HCT116 (cell line): Measurements from ENCODE around the gene ACP3. TPM values are rescaled to one million over a fixed set of nuclear protein-coding genes. Genes with fewer than 3 reads are reported as not detected.

Experiments
- ATAC-seq: fragments of 200-7000 bp; cut with Tn5 transposase; 2 replicates; pipeline ENCODE4 v1.9.1; 2020; ENCODE audit warnings: mild to moderate bottlenecking, moderate library complexity
- BruUV-seq: library from RNA; stranded (reverse); fragments of 400-500 nt; replicated peaks from 2 replicates; lab custom pipeline; 2021; lab: Mats Ljungman, UMichigan
- CTCF ChIA-PET: fragments of 300-600 bp; sonication (Branson Sonifier 250); formaldehyde crosslinking; loops from one replicate; lab custom pipeline; 2021; ENCODE audit warnings: antibody characterized with exemption; lab: Charles Lee
- POLR2A ChIA-PET: fragments of 300-600, 350-600 bp; sonication (Branson Sonifier 250); formaldehyde crosslinking; loops from one replicate; lab custom pipeline; 2021; ENCODE audit warnings: antibody characterized with exemption; lab: Charles Lee
- RAD21 ChIA-PET, 2 experiments: fragments of 300-600 bp; sonication (Branson Sonifier 250); formaldehyde crosslinking; loops; one replicate each; lab custom pipeline; 2023; ENCODE audit warnings: low total read pairs in 2 of 2; ENCODE audit not compliant: uncharacterized antibody in 2 of 2, unreplicated experiment in 2 of 2, low non-redundant PET in 1 of 2; lab: Charles Lee
- DNase-seq: peaks from one replicate; pipeline ENCODE4 v3.0.0-alpha.2; 2010; ENCODE audit warnings: low read depth, low spot score
- H2AFZ ChIP-seq: fragments of 200-600 bp; shearing (Covaris generic), sonication (generic); 2 replicates; pipeline ENCODE4 v1.6.1; 2017; ENCODE audit warnings: low read depth, mixed run types, mixed read lengths, antibody characterized with exemption, low read length; ENCODE audit not compliant: poor library complexity, severe bottlenecking
- H3K27ac ChIP-seq: 2 replicates; pipeline ENCODE4 v1.5.1; 2012; ENCODE audit warnings: low read depth, low read length
- H3K27me3 ChIP-seq: fragments of 200-600 bp; sonication (generic); 2 replicates; pipeline ENCODE4 v1.6.1; 2016; ENCODE audit warnings: mixed run types, low read length, mixed read lengths; ENCODE audit not compliant: insufficient read depth
- H3K36me3 ChIP-seq, 2 experiments: fragments of 200-500 bp in 1 of 2; fragments of 200-600 bp in 1 of 2; sonication (Bioruptor generic) in 1 of 2; sonication (generic) in 1 of 2; 2 replicates each; pipeline versions ENCODE4 v1.5.1 to v1.6.1; 2014 to 2016; ENCODE audit warnings: low read length in 2 of 2, inconsistent platforms in 1 of 2, mixed read lengths in 1 of 2, mixed run types in 1 of 2; ENCODE audit not compliant: insufficient read depth in 2 of 2, control insufficient read depth in 1 of 2
- H3K4me1 ChIP-seq, 2 experiments: fragments of 200-600 bp in 1 of 2; sonication (generic) in 1 of 2; 2 replicates each; pipeline versions ENCODE4 v1.5.1 to v1.6.1; 2012 to 2017; ENCODE audit warnings: low read length in 2 of 2, inconsistent platforms in 1 of 2, mild to moderate bottlenecking in 1 of 2, mixed read lengths in 1 of 2, mixed run types in 1 of 2, moderate library complexity in 1 of 2; ENCODE audit not compliant: insufficient read depth in 2 of 2, control insufficient read depth in 1 of 2
- H3K4me2 ChIP-seq: fragments of 200-600 bp; sonication (generic); 2 replicates; pipeline ENCODE4 v1.6.1; 2017; ENCODE audit warnings: mixed run types, low read length, mixed read lengths
- H3K4me3 ChIP-seq, 2 experiments: fragments of 200-600 bp in 1 of 2; sonication (generic) in 1 of 2; replicated peaks in 1 of 2; 2 replicates each; pipeline ENCODE4 v1.5.1; 2011 to 2016; ENCODE audit warnings: low read length in 2 of 2, control low read depth in 1 of 2, low read depth in 1 of 2, mild to moderate bottlenecking in 1 of 2, mixed read lengths in 1 of 2, mixed run types in 1 of 2
- H3K79me2 ChIP-seq: fragments of 200-600 bp; sonication (generic); 2 replicates; pipeline ENCODE4 v1.6.1; 2017; ENCODE audit warnings: mild to moderate bottlenecking, mixed run types, low read length, moderate library complexity, mixed read lengths; ENCODE audit not compliant: insufficient read depth
- H3K9ac ChIP-seq: fragments of 200-600 bp; sonication (generic); 2 replicates; pipeline ENCODE4 v1.6.1; 2016; ENCODE audit warnings: low read length, mixed read lengths
- H3K9me2 ChIP-seq: fragments of 200-600 bp; sonication (generic), shearing (Covaris generic); 2 replicates; pipeline ENCODE4 v1.6.1; 2017; ENCODE audit warnings: mixed run types, mild to moderate bottlenecking, moderate library complexity; ENCODE audit not compliant: insufficient read depth
- H3K9me3 ChIP-seq, 2 experiments: fragments of 200-500 bp in 1 of 2; fragments of 200-600 bp in 1 of 2; sonication (Bioruptor generic) in 1 of 2; sonication (generic) in 1 of 2; 2 replicates each; pipeline ENCODE4 v1.6.1; 2014 to 2017; ENCODE audit warnings: low read length in 2 of 2, mixed read lengths in 2 of 2, inconsistent platforms in 1 of 2, low read depth in 1 of 2, mild to moderate bottlenecking in 1 of 2, mixed run types in 1 of 2, moderate library complexity in 1 of 2; ENCODE audit not compliant: control insufficient read depth in 1 of 2, insufficient read depth in 1 of 2
- H4K20me1 ChIP-seq: fragments of 200-600 bp; sonication (generic), shearing (Covaris generic); 2 replicates; pipeline ENCODE4 v1.6.1; 2017; ENCODE audit warnings: mixed run types, mild to moderate bottlenecking, moderate library complexity; ENCODE audit not compliant: insufficient read depth
- CBX3 ChIP-seq: IDR thresholded peaks from 2 replicates; pipeline ENCODE4 v1.6.1; 2012; ENCODE audit warnings: low read depth
- CEBPB ChIP-seq: IDR thresholded peaks from 2 replicates; pipeline ENCODE4 v1.6.1; 2012; ENCODE audit warnings: low read depth
- EGR1 ChIP-seq: IDR thresholded peaks from 2 replicates; pipeline ENCODE4 v1.6.1; 2012; ENCODE audit warnings: low read depth
- ELF1 ChIP-seq: IDR thresholded peaks from 2 replicates; pipeline ENCODE4 v1.6.1; 2012; ENCODE audit warnings: low read depth, borderline replicate concordance
- EZH2 ChIP-seq: fragments of 200-600 bp; sonication (generic); IDR thresholded peaks from 2 replicates; pipeline ENCODE4 v1.6.1; 2017; ENCODE audit warnings: antibody characterized with exemption, mixed run types
- EZH2phosphoT487 ChIP-seq: fragments of 200-600 bp; IDR thresholded peaks from 2 replicates; pipeline ENCODE4 v1.6.1; 2018; ENCODE audit warnings: antibody characterized with exemption, borderline replicate concordance
- FOSL1 ChIP-seq: IDR thresholded peaks from 2 replicates; pipeline ENCODE4 v1.6.1; 2012; ENCODE audit warnings: low read depth
- JUND ChIP-seq: IDR thresholded peaks from 2 replicates; pipeline ENCODE4 v1.6.1; 2012
- POLR2A ChIP-seq: IDR thresholded peaks from 2 replicates; pipeline ENCODE4 v1.7.0; 2011; ENCODE audit warnings: borderline replicate concordance; ENCODE audit not compliant: insufficient read depth, insufficient read length; ENCODE audit errors: extremely low read depth
- RAD21 ChIP-seq: IDR thresholded peaks from 2 replicates; pipeline ENCODE4 v1.6.1; 2012; ENCODE audit warnings: low read depth, mild to moderate bottlenecking
- SIN3A ChIP-seq: IDR thresholded peaks from 2 replicates; pipeline ENCODE4 v1.6.1; 2012; ENCODE audit warnings: low read depth
- SP1 ChIP-seq: IDR thresholded peaks from 2 replicates; pipeline ENCODE4 v1.6.1; 2012; ENCODE audit warnings: low read depth
- TCF7L2 ChIP-seq: IDR thresholded peaks from 2 replicates; pipeline ENCODE4 v1.7.0; 2011; ENCODE audit warnings: borderline replicate concordance, inconsistent platforms; ENCODE audit not compliant: insufficient read depth, insufficient read length; ENCODE audit errors: extremely low read depth
- YY1 ChIP-seq: IDR thresholded peaks from 2 replicates; pipeline ENCODE4 v1.6.1; 2011; ENCODE audit warnings: low read length, low read depth, moderate library complexity, mild to moderate bottlenecking; ENCODE audit not compliant: insufficient replicate concordance; ENCODE audit errors: extremely low read depth
- ZNF274 ChIP-seq: fragments of 200-500 bp; sonication (Bioruptor generic); IDR thresholded peaks from 2 replicates; pipeline ENCODE4 v1.6.1; 2014; ENCODE audit warnings: mild to moderate bottlenecking, low read depth, low read length, inconsistent platforms
- intact Hi-C: fragments of 100-400 bp; cut with micrococcal nuclease; formaldehyde crosslinking; loops from 2 replicates; pipeline ENCODE4 v1.10.0; 2022
- total RNA-seq: library from RNA; stranded (reverse); gene quantifications from one replicate; pipeline ENCODE4 v1.2.1, GENCODE V29; 2021; ENCODE audit not compliant: unreplicated experiment
- TF ChIP-seq, protein P1 (sequence below): IDR thresholded peaks from 2 replicates; pipeline ENCODE4 v1.6.1; 2012
- TF ChIP-seq, protein P2 (sequence below): IDR thresholded peaks from 2 replicates; pipeline ENCODE4 v1.6.1; 2011; ENCODE audit warnings: mild to moderate bottlenecking, low read length, moderate library complexity; ENCODE audit not compliant: insufficient replicate concordance; ENCODE audit errors: extremely low read depth
- TF ChIP-seq, protein P3 (sequence below), 3 experiments: fragments of 200-600 bp in 1 of 3; sonication (generic) in 1 of 3; IDR thresholded peaks in 2 of 3; conservative IDR thresholded peaks in 1 of 3; 2 replicates each; pipeline ENCODE4 v1.5.1; 2012 to 2017; ENCODE audit warnings: low read depth in 2 of 3, low read length in 2 of 3, antibody characterized with exemption in 1 of 3, borderline replicate concordance in 1 of 3, control low read depth in 1 of 3, mild to moderate bottlenecking in 1 of 3, mixed read lengths in 1 of 3, mixed run types in 1 of 3, moderate library complexity in 1 of 3; ENCODE audit not compliant: insufficient read depth in 1 of 3
- TF ChIP-seq, protein P4 (sequence below): IDR thresholded peaks from 2 replicates; pipeline ENCODE4 v1.6.1; 2012; ENCODE audit warnings: low read depth
- TF ChIP-seq, protein P5 (sequence below): IDR thresholded peaks from 2 replicates; pipeline ENCODE4 v1.6.1; 2012

Gene ACP3
- total RNA-seq, 1 experiment from 2014 or later: 0.79 TPM

DNA sequence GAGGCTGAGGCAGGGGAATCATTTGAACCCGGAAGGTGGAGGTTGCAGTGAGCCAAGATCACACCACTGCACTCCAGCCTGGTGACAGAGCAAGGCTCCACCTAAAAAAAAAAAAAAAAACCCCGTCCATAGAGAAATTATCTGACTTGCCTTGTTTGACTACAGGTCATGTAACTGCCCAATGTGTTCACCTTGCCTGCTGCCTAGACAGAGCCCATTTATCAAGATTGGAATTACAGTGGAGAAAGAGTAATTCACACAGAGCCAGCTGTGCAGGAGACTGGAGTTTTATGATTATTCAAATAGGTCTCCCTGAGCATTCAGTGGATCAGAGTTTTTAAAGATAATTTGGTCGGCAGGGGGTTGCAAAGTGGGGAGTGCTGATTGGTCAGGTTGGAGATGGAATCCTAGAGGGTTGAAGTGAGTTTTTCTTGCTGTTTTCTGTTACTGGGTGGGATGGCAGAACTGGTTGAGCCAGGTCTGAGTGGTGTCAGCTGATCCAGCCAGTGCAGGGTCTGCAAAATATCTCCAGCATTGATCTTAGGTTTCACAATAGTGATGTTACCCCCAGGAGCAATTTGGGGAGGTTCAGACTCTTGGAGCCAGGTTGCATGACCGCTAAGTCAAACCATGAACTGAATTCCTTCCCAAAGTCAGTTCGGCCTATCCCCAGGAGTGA is 40.8 kb upstream of the ACP3 start:
- intact Hi-C loops: no loop called here
- Histone ChIP-seq H3K4me2 (no peak overlapping the region), H3K27me3 (no peaks in the 10 kb centered on the region), H4K20me1 (no peaks in the 10 kb centered on the region), H2AFZ (no peak overlapping the region), H3K4me1 (no peaks in the 10 kb centered on the region)
- RAD21 ChIA-PET: interaction anchor here in 1 of 2 experiments (0.7 kb wide), 1 partner anchor 66 kb away, joined by 3 read pairs; no protein-coding TSS in a partner anchor
- no peak for TF ChIP-seq SP1
- TF ChIP-seq, protein P1, sequence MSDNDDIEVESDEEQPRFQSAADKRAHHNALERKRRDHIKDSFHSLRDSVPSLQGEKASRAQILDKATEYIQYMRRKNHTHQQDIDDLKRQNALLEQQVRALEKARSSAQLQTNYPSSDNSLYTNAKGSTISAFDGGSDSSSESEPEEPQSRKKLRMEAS: no peak
- TF ChIP-seq, protein P2, sequence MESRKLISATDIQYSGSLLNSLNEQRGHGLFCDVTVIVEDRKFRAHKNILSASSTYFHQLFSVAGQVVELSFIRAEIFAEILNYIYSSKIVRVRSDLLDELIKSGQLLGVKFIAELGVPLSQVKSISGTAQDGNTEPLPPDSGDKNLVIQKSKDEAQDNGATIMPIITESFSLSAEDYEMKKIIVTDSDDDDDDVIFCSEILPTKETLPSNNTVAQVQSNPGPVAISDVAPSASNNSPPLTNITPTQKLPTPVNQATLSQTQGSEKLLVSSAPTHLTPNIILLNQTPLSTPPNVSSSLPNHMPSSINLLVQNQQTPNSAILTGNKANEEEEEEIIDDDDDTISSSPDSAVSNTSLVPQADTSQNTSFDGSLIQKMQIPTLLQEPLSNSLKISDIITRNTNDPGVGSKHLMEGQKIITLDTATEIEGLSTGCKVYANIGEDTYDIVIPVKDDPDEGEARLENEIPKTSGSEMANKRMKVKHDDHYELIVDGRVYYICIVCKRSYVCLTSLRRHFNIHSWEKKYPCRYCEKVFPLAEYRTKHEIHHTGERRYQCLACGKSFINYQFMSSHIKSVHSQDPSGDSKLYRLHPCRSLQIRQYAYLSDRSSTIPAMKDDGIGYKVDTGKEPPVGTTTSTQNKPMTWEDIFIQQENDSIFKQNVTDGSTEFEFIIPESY: no peak
- no peak for TF ChIP-seq YY1
- TF ChIP-seq EZH2: no peak
- TF ChIP-seq, protein P3, sequence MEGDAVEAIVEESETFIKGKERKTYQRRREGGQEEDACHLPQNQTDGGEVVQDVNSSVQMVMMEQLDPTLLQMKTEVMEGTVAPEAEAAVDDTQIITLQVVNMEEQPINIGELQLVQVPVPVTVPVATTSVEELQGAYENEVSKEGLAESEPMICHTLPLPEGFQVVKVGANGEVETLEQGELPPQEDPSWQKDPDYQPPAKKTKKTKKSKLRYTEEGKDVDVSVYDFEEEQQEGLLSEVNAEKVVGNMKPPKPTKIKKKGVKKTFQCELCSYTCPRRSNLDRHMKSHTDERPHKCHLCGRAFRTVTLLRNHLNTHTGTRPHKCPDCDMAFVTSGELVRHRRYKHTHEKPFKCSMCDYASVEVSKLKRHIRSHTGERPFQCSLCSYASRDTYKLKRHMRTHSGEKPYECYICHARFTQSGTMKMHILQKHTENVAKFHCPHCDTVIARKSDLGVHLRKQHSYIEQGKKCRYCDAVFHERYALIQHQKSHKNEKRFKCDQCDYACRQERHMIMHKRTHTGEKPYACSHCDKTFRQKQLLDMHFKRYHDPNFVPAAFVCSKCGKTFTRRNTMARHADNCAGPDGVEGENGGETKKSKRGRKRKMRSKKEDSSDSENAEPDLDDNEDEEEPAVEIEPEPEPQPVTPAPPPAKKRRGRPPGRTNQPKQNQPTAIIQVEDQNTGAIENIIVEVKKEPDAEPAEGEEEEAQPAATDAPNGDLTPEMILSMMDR (IDR thresholded peaks at IDR 0.05 in 2 of 3, conservative IDR thresholded peaks at IDR 0.05 in 1 of 3; ENCODE audit: borderline replicate concordance in 1 of 3, insufficient read depth in 1 of 3, low read depth in 2 of 3, low read length in 2 of 3): no peak
- no peak for TF ChIP-seq POLR2A
- no peak for TF ChIP-seq SIN3A
- no peak for TF ChIP-seq FOSL1
- no peak for TF ChIP-seq JUND
- no peak for TF ChIP-seq TCF7L2
- TF ChIP-seq EGR1: no peak
- no peak for TF ChIP-seq CBX3
- no peak for TF ChIP-seq CEBPB
- TF ChIP-seq RAD21: no peak
- TF ChIP-seq, protein P4, sequence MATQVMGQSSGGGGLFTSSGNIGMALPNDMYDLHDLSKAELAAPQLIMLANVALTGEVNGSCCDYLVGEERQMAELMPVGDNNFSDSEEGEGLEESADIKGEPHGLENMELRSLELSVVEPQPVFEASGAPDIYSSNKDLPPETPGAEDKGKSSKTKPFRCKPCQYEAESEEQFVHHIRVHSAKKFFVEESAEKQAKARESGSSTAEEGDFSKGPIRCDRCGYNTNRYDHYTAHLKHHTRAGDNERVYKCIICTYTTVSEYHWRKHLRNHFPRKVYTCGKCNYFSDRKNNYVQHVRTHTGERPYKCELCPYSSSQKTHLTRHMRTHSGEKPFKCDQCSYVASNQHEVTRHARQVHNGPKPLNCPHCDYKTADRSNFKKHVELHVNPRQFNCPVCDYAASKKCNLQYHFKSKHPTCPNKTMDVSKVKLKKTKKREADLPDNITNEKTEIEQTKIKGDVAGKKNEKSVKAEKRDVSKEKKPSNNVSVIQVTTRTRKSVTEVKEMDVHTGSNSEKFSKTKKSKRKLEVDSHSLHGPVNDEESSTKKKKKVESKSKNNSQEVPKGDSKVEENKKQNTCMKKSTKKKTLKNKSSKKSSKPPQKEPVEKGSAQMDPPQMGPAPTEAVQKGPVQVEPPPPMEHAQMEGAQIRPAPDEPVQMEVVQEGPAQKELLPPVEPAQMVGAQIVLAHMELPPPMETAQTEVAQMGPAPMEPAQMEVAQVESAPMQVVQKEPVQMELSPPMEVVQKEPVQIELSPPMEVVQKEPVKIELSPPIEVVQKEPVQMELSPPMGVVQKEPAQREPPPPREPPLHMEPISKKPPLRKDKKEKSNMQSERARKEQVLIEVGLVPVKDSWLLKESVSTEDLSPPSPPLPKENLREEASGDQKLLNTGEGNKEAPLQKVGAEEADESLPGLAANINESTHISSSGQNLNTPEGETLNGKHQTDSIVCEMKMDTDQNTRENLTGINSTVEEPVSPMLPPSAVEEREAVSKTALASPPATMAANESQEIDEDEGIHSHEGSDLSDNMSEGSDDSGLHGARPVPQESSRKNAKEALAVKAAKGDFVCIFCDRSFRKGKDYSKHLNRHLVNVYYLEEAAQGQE: no peak
- TF ChIP-seq, protein P5, sequence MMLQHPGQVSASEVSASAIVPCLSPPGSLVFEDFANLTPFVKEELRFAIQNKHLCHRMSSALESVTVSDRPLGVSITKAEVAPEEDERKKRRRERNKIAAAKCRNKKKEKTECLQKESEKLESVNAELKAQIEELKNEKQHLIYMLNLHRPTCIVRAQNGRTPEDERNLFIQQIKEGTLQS: no peak
- no peak for TF ChIP-seq EZH2phosphoT487
- no peak for TF ChIP-seq ZNF274
- no peak for TF ChIP-seq ELF1
- TF ChIP-seq, all 23 proteins: peak for 0
- no TSS peak for BruUV-seq
- H3K9me3 ChIP-seq: no peaks in the 10 kb centered on the region
- no peaks in the 10 kb centered on the region for H3K79me2 ChIP-seq
- no peak for DNase-seq
- no peak overlapping the region for H3K4me3 ChIP-seq
- no peaks in the 10 kb centered on the region for H3K36me3 ChIP-seq
- ATAC-seq: no peak
- no peaks in the 10 kb centered on the region for H3K9me2 ChIP-seq
- ChIA-PET CTCF (no interaction called here), POLR2A (no interaction called here)
- no peak overlapping the region for H3K27ac ChIP-seq
- no peak overlapping the region for H3K9ac ChIP-seq
